ENCODE results near the gene LSM7.
A peak's percentile ranks its signal among the peaks of the same experiment; 100 is the strongest.

Gene LSM7

GRCh38 chr19:2320049-2320448 lies 8.3 kb downstream of the LSM7 start:
- DNase-seq, result no peak

- DNase-seq, result no peak
Measured at GRCh38 chr19:2319551-2319950, 8.8 kb downstream of the LSM7 start.

GRCh38 chr19:2318923-2319322 lies 9.5 kb downstream of the LSM7 start:
- DNase-seq, result no peak

GRCh38 chr19:2317756-2318155 lies 10.6 kb downstream of the LSM7 start:
- DNase-seq, result no peak

GRCh38 chr19:2317300-2317699 lies 11.1 kb downstream of the LSM7 start:
- DNase-seq, result no peak

GRCh38 chr19:2315818-2316353 lies 12.5 kb downstream of the LSM7 start:
- DNase-seq, result no peak

- DNase-seq, result no peak
Measured at GRCh38 chr19:2315121-2315817, 13.1 kb downstream of the LSM7 start.

GRCh38 chr19:2312820-2313501 lies 15.4 kb downstream of the LSM7 start:
- peak; percentile 79 for DNase-seq

- no peak for DNase-seq
Measured at GRCh38 chr19:2311093-2311492, 17.3 kb downstream of the LSM7 start.

GRCh38 chr19:2309734-2310362 lies 18.5 kb downstream of the LSM7 start:
- DNase-seq, result peak; percentile 76

- DNase-seq, result no peak
Measured at GRCh38 chr19:2308114-2308556, 20.3 kb downstream of the LSM7 start, which contains the start of gene LINGO3. Gene LINGO3 (minus strand): TSS chr19:2308154. CDS start chr19:2291776, 16,378 bp downstream.

GRCh38 chr19:2307518-2308012 lies 20.8 kb downstream of the LSM7 start:
- no peak for DNase-seq

GRCh38 chr19:2306971-2307370 lies 21.4 kb downstream of the LSM7 start:
- DNase-seq, result no peak

- DNase-seq, result no peak
Measured at GRCh38 chr19:2306281-2306806, 22.0 kb downstream of the LSM7 start.

GRCh38 chr19:2305452-2306280 lies 22.7 kb downstream of the LSM7 start:
- DNase-seq, result no peak

- DNase-seq, result no peak
Measured at GRCh38 chr19:2303211-2303798, 25.1 kb downstream of the LSM7 start.

GRCh38 chr19:2302319-2303210 lies 25.8 kb downstream of the LSM7 start:
- no peak for DNase-seq

GRCh38 chr19:2300533-2300932 lies 27.9 kb downstream of the LSM7 start:
- no peak for DNase-seq

GRCh38 chr19:2296141-2296540 lies 32.2 kb downstream of the LSM7 start:
- no peak for DNase-seq

- no peak for DNase-seq
Measured at GRCh38 chr19:2294687-2295335, 33.6 kb downstream of the LSM7 start.
